ENCODE measurements around the gene FAM20C.

FAM20C gene

DNA sequence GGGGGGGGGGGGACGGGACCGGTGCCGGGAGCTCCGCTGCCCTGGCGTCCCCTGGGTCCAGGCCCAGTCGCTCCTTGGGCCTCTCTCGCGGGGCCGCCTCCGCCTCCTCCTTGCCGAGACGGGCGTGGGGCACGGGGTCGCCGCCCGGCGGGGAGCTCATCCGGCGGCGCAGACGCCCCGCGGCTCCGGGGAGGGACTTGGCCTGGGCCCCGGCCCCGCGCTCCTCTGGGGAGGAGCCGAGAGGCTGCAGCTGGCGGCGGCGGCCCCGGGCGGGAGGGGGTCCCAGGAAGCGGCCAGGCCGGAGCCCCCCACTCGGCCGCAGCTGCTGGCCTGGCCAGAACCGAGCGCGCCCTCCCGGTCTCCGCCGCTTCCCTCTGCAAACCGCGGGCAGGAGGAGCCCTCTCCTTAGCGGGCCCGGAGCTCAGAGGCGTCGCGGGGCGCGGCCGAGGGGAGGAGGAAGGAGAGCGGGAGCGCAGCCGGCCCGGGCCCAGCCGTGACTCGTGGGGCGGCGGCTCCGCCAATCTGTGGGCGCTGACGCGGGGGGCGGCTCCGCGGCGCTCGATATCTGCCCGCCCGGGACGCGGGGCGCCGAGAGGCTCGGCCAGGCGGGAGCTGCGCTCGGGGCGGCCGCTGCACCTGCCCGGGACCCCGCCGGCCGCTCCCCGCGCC, at the start of gene FAM20C:
TSS of gene FAM20C (plus strand) at position 591 of the 669 bp plus-strand sequence. CDS start 629 bp downstream, outside the sequence.
- peak; percentile 20 for DNase-seq (ENCODE audit: low spot score)

GRCh38 chr7:143145-143751, 49.1 kb upstream of the FAM20C start:
- DNase-seq (ENCODE audit: low spot score): no peak

DNA sequence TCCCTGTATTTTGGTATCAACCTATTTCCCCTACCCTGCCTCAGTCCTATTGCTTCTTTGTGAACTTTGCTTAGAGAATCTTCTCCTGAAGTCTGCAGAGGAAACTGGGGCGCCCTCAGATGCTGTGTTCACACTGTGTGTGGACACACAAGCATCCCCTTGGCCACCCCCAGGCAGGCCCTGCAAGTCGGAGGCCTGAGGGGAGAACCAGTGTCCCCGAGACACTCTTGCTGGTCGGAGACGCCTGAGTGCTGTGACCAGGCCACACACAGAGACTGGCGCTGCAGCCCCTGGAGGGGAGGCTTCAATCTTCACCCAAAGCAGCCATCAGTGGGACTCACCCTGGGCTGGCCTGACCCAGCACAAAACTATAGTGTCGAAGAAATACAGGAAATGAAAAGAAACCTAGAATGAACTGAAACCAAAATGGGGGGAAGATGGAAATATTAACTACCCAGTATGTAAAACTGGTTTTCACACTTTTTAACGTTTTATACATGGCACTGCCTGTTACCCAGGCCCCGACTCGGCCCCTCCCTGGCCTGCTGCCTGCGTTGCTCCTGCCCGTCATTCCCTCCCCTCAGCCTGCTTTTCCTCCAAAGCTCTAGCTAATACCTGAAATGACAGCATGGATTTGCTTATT, 48.4 kb upstream of the FAM20C start:
- no peak for DNase-seq (ENCODE audit: low spot score)

DNA sequence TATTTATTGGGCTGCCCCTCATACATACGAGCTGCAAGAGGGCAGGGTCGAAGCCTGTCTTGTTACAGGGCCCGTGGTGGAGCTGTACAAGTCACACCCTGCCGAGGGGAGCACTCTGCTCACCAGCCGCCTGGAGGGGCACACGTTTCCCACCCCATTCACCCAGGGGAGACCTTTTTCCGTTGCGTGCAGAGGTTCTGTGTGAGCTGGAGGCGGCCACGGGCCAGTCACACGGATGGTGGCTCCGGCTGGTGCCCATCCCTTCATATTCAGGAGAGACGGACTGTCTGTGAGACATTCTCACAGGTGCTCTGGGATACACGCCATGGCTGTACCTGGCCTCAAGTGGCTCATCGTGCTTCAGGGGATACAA, 47.9 kb upstream of the FAM20C start:
- no peak for DNase-seq (ENCODE audit: low spot score)

GRCh38 chr7:145863-146262, 46.5 kb upstream of the FAM20C start:
- no peak for DNase-seq (ENCODE audit: low spot score)

GRCh38 chr7:148543-148931, 43.8 kb upstream of the FAM20C start:
- no peak for DNase-seq (ENCODE audit: low spot score)

DNA sequence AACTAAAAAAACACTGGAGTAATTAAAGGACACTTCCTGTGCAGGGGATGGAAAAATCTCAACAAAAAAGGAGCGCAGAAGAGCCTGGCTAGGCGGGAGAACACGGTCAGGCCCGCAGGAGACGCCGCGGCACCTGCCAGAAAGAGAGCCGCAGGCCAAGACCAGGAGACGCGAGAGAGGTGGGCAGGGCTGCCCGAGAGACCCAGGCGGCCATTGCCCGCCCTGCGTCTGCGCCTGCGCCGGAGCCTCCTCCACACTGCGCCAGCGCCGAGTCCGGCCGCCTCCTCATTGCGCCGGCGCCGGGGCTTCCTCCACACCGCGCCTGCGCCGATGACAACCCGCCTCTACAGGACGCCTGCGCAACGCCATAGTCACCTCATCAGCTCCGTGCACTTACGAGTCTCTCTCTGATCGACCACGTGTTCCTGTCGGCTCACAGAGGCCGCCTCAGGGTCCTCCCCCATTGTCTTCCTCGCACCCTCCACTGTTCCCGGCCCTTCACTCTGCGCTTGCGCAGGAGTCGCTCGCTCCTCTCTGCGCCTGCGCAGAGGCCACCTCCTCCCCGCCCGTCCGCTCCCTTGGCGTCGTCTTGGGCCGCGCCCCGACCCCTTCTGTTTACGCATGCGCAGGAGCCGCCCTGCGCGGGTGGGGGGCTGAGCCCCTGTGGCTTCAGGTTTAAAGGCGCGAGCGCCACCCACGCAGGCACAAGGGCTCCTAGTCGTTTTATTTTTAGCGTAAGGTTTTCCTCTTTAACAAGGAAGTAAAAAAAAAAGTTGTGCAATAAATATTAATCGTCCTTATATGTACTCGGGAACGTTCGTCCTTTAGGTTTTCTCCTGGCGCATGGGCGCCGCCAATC, 43.2 kb upstream of the FAM20C start:
- DNase-seq (ENCODE audit: low spot score): peak; percentile 97

GRCh38 chr7:149791-150636, 42.4 kb upstream of the FAM20C start:
- DNase-seq (ENCODE audit: low spot score): no peak

DNA sequence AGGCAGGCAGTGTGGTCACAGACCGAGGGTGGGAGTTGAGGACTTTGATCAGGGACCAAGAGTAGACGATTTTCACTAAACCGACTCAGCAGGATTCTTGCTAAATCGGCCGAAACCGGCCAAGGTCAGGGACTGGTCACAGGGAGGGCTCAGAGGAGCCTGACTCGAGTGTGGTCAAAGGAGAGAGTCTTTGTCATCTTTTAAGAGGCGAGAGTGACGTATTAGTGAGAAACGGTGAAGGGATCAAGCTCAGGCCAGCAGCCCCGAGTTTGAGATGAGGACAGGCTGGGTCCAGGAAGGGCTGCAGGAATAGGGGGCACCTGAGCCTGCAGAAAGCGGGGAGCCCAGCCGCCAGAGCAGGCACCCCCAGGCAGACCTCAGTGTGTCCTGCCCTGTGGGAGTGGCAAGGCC, 41.6 kb upstream of the FAM20C start:
- DNase-seq (ENCODE audit: low spot score): no peak

DNA sequence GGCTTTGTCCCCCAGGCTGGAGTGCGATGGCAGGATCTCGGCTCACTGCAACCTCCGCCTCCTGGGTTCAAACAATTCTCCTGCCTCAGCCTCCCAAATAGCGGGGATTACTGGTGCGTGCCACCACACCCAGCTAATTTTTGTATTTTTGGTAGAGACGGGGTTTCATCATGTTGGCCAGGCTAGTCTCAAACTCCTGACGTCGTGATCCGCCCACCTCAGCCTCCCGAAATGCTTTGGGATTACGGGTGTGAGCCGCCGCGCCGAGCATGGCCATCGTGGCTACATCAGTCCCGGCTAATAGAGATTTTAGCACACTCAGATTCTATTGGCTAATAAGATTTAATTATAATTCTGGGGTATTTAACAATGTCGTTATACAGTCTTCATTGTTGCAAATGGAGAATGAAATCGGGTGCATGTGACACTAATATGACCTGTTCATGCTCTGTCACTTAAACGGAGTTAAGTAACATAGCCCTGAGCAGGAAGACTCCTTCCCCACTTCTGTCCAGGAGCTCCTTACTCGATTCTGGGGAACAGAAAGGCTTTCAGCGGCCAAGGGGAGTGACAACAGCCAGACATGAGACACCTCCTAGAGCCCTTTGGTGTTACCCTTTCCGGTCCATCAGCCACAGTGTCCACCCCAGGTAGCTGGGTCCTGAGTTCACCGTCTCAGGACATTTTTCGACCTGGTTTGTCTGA, 40.9 kb upstream of the FAM20C start:
- no peak for DNase-seq (ENCODE audit: low spot score)

DNA sequence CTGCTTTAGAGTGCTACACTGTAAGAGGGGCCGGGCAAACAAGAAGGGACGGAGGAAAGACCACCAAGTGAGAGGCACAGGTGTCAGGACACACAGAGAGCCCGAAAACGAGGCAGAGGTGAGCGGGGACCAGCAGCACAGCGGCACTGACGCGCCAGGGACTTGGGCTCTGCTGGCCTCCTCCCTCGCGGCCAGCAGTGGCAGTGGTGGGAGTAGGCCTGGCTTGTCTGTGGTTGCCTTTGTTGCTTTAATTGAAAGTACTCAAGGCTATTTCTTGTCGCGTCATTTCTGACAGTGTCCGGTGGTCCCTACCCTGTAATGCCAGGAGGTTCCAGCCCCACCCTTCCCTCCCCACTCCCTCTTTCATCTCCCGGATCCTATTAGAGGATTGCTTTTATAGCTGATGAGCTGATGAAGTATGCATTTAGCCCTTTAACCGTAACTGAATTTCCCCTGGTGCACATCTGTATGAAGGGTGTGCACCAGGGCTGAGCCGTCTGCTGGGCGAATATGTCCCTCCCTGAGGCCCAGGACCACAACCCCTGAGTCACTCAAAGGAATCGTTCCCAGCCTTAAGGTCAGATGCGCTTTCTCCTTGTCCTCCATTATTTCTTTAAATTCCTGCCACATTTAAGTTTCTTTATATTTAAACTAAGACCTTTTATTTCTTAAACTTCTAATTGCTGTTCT, 39.5 kb upstream of the FAM20C start:
- no peak for DNase-seq (ENCODE audit: low spot score)

DNA sequence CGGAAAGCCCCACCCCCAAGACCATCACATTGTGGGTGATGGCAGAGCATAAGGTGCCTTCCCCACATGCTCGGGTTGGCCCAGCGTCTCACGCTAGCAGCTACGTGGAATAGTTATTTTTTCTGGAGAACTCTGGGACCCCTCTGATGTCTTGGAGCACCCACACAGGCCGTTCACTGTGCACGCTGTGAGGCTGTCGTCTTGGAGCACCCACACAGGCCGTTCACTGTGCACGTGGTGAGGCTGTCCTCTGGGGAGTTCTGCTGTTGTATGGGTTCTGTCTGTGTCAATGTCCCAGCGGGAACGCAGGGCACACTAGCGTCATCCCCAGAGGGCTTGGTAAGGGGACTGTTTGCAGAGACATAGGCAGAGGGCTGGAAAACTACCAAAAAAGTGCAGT, 38.8 kb upstream of the FAM20C start:
- DNase-seq (ENCODE audit: low spot score): no peak

- DNase-seq (ENCODE audit: low spot score): no peak
Observed at GRCh38 chr7:154096-154799, 38.1 kb upstream of the FAM20C start.

GRCh38 chr7:155469-155900, 36.9 kb upstream of the FAM20C start:
- no peak for DNase-seq (ENCODE audit: low spot score)

DNA sequence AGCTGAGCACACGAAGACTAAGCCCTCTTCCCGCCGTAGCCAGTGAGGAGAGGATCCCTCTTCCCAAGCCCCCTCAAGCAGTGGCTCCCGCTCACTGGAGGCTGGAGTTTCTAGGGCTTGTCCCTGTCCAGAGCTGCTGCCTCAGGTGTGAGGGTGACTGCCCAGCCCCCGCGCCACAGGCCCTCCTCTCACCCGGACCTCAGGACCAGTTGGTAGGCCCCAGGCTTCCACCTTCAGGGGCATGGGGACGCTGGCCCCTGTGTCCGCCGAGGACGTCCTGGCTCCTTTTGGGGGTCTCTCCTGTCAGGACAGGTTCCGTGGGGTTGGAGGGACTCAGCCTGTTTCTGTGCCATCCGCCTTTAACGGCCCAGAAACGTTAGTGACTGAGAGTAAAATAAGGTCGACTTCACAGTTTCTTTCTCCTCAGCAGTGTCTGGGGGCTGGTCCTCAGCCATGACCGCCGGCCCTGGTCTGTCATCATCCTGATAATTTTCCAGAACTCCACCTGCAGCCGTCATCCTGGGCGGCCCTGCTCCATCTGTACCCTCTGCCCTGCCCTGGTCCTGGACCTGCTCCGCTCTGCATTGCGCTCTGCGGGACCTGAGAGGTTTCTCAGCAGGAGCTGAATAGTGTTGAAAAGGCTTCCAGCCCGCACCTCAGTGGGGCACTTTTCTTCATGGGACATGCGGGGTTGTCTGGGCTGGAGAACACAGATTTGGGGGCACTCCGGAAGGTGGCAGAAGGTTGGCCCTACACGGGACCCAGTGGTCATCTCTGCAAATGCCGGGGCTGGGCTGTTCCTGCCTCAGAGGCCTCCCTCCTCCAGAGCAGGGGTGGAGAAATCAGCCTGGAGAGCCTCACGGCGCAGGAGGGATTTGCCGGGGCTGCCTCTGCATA, 36.0 kb upstream of the FAM20C start:
- no peak for DNase-seq (ENCODE audit: low spot score)

- DNase-seq (ENCODE audit: low spot score): no peak
Observed at GRCh38 chr7:157008-157310, 35.4 kb upstream of the FAM20C start.

GRCh38 chr7:157771-158625, 34.4 kb upstream of the FAM20C start:
- no peak for DNase-seq (ENCODE audit: low spot score)

DNA sequence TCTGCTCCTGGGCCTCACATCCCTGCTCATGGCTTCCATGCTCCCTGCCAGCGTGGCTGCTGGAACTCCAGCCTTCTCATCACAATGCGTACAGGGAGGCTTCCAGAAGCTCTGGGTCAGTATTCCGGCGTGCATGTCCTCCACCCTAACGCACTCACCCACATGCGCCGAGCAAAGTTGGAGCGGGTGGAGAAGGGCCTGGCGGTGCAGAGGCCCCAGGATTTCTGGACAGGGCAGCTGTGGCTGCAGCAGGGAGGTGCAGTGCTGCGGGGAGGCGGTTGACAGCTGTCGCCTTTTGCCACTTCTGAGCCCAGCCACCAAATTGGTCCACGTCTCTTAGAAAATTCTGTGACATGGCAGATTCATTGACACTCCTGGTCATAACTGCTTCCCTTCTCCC, 33.6 kb upstream of the FAM20C start:
- DNase-seq (ENCODE audit: low spot score): no peak
